ENCODE results near the gene B3GNT3.

Gene B3GNT3

DNA sequence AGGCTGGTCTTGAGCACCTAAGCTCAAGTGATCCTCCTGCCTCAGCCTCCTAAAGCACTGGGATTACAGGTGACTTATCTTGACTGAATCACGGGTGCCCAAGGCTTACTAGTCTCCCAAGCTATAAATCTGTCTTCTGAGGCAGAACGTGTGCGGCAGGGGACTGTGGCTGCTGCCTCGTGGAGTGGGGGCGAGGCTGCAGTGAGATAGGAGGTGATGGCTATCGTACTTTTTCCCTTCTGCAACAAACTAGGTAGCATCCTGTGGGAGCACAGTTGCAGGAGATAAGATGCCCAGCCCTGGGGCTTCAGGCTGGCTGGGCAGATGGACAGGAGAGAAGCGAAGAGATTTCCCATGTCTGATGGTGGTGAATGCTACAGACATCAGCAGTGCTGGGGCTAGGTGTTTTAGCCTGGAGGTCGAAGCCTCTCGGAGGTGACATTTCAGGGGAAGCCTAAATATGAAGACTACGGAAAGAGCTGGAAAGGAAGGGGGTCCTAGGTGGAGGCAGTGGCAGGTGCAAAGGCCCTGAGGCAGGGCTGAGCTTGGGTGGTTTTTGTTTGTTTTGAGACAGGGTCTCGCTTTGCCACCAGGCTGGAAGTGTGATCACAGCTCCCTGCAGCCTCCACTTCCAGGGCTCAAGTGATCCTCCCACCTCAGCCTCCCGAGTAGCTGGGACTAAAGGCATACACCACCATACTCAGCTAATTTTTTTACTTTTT, 7.4 kb downstream of the B3GNT3 start:
- DNase-seq: no peak

DNA sequence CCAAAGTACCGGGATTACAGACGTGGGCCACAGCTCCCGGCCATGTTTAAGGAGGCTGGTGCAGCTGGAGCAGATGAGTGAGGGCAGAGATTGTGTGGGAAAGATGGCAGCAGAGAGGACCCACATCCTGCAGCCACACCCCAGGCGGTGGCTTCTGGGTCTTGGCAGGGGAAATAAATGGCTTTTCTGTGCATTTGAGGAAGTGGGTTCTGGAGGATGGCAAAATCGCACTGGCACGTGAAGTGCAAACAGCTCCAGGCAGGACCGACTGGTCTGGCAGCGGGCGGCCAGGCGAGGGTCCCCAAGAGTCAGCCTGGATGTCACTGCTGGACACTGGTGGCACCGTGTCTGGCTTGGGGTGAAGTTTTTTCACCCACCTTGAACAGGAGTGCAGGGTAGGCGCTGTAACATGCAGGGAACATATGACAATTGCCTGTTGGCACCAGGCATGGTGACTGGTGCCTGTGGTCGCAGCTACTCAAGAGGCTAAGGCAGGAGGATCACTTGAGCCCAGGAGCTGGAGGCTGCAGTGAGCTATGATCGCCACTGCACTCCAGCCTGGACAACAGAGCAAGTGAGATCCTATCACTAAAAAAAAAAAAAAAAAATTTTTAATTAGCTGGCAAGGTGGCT, 8.4 kb downstream of the B3GNT3 start:
- DNase-seq: no peak

DNA sequence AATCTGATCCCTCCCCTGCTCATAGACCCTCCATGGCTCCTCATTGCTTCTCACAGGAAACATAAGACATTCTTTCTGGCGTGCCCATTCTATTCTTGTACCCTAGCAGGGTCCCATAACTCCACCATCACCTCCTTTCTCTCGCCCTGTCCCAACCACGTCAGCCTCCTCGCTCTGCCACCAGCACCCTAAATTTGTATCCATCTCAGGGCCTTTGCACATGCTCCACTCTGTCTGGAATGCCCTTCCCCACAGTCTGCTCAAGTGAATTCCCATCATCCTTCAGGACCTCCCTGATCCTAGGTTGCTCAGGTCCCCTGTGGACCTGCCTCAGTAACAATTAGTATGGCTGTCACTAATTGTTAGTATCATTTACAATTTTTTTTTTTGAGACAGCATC, 10.5 kb downstream of the B3GNT3 start:
- DNase-seq: no peak

DNA sequence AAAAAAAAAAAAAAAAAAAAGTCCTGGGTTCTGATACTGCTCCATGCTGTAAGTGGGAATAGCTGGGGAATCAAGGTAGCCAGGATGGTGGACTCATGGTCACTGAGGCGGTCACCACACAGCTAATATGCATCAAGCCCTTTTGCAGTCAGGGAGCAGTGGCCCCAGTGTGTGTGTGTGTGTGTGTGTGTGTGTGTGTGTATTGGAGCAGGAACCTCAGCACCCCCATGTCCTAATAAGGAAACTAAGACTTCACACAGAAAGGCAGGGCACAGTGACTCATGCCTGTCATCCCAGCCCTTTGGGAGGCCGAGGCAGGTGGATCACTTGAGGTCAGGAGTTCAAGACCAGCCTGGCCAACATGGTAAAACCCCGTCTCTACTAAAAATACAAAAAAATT, 12.0 kb downstream of the B3GNT3 start:
- no peak for DNase-seq

DNA sequence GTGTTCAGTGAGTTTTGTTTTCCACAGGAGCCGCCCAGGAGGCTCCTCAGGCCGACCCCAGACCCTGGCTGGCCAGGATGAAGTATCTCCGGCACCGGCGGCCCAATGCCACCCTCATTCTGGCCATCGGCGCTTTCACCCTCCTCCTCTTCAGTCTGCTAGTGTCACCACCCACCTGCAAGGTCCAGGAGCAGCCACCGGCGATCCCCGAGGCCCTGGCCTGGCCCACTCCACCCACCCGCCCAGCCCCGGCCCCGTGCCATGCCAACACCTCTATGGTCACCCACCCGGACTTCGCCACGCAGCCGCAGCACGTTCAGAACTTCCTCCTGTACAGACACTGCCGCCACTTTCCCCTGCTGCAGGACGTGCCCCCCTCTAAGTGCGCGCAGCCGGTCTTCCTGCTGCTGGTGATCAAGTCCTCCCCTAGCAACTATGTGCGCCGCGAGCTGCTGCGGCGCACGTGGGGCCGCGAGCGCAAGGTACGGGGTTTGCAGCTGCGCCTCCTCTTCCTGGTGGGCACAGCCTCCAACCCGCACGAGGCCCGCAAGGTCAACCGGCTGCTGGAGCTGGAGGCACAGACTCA, 12.9 kb downstream of the B3GNT3 start:
- DNase-seq: no peak

DNA sequence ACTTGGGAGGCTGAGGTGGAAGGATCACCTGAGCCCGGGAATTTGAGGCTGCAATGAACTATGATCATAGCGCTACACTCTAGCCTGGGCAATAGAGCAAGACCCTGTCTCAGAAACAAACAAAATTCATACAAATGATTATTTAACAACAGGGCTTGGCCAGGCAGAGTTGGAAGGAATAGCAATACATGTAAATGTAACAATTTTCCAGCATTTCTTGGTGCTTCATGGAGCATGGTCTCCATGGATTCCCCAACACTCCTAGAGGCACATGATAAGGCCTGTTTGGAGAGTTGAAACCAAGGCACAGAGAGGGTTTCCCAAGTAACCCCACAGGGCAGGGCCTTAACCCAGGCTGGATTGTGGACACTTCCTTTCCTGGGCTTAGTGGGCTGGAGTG, 16.2 kb downstream of the B3GNT3 start:
- DNase-seq: no peak

DNA sequence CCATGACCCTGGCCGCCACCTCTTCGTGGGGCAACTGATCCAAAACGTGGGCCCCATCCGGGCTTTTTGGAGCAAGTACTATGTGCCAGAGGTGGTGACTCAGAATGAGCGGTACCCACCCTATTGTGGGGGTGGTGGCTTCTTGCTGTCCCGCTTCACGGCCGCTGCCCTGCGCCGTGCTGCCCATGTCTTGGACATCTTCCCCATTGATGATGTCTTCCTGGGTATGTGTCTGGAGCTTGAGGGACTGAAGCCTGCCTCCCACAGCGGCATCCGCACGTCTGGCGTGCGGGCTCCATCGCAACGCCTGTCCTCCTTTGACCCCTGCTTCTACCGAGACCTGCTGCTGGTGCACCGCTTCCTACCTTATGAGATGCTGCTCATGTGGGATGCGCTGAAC, 16.7 kb downstream of the B3GNT3 start:
- no peak for DNase-seq

DNA sequence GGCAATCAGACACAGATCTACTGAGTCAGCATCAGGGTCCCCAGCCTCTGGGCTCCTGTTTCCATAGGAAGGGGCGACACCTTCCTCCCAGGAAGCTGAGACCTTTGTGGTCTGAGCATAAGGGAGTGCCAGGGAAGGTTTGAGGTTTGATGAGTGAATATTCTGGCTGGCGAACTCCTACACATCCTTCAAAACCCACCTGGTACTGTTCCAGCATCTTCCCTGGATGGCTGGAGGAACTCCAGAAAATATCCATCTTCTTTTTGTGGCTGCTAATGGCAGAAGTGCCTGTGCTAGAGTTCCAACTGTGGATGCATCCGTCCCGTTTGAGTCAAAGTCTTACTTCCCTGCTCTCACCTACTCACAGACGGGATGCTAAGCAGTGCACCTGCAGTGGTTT, 17.2 kb downstream of the B3GNT3 start:
- DNase-seq: no peak

DNA sequence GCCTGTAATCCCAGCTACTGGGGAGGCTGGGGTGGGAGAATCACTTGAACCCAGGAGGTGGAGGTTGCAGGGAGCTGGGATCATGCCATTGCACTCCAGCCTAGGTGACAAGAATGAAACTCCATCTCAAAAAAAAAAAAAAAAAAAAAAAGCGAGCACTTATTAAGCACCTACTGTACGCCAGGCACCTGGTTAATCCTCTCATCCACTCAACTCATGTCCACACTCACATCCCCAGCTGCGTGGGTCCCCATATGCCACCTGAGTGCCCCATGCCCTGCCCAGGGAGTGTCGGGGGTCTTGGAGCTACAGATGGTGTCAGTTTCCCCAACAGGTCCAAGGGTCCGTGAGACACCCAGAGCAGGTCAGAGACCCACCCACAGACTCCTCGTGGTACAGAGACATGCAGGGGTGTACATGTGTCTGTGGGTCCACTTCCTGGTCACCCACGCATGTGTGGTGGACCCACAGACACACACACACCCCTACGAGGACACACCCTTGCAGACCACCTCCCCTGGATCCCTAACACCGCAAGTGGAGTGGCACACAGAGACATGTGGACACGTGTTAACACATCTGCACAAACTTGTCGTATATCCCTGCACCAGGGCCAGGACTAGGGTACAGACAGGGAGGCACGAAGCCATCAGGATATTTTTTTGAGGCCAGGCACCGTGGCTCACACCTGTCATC, 22.9 kb downstream of the B3GNT3 start:
- no peak for DNase-seq

DNA sequence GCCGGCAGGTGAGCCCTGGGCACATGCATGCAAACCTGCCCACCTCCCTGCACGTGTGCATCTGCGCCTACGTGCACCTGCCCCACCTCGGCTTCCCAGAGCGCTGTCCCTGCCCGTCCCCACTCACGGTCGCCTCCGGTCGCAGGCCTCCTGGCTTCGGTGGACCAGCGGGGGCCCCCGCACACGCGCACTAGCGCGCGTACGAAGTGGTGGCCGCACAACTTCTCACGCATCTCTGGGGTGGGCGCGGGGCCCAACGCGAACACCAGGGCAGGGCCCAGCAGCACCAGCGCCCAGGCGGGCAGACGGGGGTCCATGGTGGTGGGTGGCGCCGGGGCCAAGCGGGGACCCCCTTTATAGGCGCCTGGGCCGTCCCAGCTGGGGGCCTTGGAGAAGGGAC, 26.3 kb downstream of the B3GNT3 start, which contains the start of gene INSL3:
Gene INSL3, minus strand, starts transcription at position 330 of the 400 bp plus-strand sequence. Its CDS starts 13 bp downstream, at position 317.
- DNase-seq: no peak

DNA sequence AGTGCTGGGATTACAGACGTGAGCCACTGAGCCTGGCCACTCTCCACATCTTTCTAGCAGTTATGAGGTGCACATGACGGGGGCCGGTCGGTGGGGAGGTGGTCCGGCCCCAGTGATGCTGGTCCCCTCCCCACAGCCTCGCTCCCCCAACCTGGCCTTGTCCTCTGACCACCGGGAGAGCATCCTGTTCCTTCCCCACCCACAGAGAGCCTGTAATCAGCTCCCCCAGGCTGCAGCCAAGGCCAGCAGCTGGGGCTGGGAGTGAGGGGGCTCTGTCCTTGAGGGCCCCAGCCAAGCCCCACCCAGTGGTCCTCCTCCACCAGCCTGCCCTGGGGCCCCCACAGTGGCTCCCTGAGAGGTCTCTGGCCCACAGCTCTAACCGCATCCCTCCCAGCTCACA, 29.4 kb downstream of the B3GNT3 start:
- DNase-seq: no peak

DNA sequence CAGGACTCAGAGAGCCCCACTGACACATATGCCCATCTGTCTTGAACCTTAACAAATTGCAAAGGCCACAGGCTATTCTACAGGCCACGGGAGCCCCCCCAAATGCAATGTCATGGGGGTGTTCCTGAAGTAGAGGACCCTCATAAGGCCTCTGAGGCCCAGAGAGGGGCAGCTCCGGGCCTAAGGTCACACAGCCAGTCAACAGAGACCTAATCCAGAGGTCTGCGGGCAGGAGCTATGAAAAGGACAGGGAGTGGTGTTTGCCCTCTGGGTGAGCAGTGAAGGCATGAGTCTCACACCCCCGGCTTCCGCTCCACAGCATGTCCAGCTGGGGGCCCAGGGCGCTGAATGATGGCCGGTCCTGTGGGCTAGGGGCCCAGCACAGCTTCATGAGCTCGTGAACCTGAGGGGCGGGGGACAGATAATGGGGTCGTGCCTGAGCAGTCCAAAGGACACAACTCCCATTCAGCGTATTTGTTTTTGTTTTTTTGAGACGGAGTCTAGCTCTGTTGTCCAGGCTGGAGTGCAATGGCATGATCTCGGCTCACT, 31.6 kb downstream of the B3GNT3 start:
- DNase-seq: no peak

DNA sequence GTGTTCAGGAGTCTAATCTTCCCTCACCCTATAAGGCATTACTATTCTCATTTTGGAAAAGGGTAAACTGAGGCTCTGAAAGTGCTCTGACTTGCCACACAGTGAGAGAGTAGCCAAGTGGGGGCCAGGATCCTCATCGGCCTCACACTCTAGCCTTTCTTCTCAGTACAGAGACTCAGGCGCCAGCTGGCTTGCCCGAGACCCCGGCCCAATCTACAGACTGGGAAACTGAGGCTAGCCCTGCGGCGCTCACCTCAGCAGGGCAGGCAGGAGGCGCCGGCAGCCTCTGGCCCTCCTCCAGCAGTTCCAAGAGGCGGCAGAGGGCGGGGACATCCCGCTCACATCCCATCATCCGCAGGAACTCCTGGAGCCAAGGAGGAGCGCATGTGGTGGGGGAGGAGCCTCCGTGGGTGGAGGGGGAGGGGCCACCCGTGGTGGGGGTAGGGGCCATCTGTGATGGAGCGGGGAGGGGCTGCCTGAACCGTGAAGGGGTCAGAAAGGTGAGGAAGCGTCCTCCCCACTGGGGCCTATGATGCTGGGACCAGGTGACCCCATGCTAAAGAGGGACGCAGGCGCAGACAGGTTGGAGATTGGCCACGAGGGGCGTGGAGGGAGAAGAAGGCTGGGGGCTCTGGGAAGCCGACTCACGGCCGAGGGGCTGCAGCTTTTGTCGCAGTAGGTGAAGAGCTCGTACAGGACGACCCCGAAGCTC, 35.1 kb downstream of the B3GNT3 start:
- peak; percentile 43 for DNase-seq

DNA sequence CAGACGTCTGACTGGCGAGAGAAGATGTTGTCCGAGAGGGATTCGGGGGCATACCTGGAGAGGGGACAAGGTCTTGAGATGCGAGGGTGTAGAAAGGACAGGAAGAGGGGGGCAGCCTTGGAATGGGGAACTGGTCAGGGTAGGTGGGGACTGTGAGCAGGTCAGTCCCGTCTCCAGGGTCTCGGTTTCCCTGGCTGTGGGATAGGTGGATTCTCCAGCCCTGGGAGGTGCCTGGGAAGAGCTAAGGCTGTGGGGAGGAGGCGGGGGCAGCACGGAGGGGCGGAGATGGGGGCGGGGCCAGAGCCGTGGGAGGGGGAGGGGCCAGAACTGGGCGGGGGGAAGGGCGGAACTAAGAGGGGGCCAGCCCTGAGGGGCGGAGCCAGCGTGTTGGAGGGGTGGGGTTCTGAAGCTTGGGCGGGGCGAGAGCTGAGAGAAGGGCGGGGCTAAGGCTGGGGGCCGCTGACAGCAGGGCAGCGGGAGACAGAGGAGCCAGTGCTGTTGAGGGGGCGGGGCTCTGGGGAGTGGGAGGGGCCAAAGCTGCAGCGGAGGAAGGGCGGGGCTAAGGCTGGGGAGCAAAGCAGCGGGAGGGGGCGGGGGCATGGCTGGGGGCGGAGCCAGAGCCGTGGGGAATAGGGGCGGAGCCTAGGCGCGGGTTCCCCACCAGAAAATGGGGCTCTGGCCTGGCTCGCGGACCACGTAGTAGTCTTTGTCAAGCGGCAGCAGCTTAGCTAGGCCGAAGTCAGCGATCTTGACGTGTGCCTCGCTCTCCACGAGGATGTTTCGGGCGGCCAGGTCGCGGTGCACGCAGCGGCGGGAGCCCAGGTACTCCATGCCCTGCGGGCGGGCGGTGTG, 35.9 kb downstream of the B3GNT3 start:
- peak; percentile 46 for DNase-seq

DNA sequence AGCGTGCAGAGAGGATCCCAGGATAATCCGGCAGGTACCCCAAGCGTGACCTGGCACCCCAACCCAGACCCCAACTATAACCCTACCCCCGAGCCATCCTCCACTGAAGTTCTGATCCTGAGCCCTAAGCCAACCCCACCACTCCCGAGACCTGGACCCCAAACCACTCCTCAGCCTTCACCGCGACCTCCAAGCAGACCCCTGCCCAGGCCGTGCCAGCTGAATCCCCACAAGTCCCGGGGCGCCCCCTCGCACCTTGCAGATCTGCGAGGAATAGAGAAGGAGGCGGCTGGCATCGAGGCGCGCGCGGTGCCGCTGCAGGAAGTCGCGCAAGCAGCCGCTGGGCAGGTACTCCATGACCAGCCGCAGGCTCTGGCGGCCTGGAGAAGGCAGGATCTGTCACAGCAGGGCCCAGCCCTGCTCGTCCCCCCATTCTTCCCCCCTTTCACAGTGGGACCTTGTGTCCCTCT, 36.5 kb downstream of the B3GNT3 start:
- no peak for DNase-seq

DNA sequence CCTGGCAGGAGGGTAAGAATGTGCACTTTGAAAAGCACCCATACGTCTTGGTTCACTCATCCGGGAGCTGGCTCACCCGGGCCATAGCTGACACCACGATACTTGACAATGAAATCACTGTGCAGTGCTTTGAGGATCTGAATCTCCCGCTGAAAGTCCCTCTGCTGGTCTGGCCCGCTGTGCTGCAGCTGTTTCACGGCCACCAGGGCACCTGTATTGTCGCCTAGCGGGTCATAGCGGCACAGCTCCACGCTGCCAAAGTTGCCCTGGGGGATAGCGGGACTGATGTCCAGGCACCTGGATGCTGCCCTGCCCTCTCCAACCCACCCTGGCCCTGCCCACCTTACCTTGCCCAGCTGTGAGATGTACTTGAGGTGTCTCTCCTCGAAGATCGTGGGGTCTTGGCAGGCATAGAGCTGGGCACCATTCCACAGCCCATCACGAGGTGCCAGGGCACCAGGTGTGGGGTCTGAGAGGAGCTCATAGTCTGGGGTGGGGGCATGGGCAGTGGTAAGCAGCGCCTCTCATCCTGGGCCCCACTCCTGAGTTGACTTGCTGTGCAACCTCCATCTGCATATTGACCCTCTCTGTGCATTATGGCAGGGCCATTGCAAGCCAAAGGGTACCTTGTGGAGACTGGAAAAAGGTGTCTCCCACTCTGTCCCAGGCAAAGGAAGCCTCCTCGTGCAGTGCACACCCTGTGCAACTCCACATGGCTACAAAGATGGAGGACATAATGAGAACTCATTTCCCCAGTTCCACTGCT, 37.7 kb downstream of the B3GNT3 start:
- no peak for DNase-seq

DNA sequence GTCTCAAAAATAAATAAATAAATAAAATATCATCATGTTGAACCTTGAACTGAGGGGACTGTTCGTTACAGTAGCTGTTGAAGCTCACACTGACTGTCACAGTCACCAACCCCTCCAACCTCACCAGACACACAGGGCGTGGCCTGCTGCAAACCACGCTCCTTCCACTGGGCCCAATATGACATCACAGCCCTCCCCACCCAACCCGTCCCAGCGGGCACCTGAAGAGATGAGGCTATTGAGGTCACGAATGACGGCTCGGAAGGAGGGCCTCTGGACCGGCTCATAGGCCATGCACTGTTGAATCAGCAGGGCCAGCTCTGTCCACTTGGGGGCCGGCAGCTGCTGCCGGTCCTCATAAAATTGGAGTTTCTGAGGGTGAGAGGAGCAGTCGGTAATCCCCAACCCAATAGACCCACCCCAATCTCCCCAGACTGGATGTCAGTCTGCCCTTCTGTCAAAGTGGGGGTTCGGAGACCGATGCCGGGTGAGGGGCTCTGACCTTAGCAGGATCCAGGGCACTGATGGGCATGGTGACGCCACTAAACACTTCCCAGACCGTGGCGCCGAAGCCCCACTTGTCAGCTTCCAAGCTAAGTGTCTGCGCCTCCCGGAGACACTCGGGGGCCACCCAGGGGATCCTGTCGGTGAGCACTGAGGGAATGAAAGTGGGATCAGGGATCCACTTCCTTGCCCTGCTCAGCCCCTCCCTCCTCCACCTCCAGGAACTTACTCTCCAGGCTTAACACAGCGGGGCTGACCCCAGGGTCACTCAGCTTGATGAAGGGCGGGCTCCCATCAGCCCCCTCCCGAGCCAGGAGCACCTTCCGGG, 39.6 kb downstream of the B3GNT3 start:
- DNase-seq: no peak

DNA sequence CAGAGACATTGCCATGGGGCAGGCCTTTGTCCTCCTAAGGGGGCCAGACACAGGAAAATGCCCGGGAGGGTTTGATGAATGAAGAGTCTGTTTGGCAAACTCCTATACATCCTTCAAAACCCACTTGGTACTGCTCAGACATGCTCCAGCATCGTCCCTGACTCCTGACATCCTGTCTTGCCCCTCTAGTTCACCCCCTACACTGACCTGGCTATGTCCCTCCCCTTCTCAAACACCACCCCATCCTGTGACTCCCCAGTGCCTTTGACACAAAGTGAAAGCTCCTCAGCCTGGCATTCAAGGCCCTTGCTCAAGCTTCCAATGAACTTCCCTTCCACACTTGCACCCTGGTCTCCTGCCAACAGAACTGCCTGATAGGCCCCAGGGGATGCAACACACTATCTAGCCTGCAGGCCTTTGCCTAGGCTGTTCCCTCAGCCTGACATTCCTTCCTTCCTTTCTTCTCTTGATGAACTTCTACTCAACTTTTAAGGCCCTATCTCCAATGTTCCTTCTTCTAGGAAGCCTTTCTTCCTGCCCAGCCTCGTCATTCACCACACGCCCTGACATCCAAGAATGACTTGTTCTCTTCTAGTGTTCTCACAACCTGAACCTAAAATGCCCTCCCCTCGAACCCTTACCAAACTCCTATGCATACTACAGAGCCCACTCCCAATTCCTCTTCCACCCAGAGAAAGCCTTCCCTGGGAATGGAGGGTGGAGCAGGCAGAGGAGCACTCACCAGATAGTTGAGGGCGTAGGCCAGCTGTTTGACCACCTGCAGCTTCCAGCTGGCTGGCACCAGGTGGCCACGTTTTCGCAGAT, 40.5 kb downstream of the B3GNT3 start:
- DNase-seq: no peak

DNA sequence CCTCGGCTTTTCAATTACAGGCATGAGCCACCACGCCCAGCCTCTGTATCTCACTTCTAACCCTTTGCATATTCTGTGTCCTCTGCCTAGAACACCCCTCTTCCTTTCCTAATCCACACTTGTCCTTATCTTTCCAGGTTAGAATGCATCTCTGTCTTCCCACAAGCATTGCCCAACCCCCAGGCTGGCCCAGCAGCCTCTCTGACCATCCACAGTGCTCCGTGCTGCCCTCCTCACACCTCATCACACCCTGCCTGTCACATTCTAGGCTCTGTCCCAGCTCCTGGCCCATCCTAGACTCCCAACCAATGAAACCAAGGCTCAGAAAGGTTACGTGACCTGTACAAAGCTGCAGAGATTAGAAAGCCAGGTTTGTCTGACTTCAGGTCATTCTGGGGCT, 41.6 kb downstream of the B3GNT3 start:
- DNase-seq: no peak

Data from SHP77 treated with DMSO at 0.1 percent for 48 hours (cell line).